GM21717 (cell line): Measurements from ENCODE around the gene VAMP5.
"Not testable (repeated sequence)": the region's sequence is repeated elsewhere in the genome, so short reads cannot be mapped to it uniquely, and the experiment has no call there.

Experiments
- ATAC-seq: cut with Tn5 transposase; IDR thresholded peaks from one replicate; pipeline ENCODE4 v1.9.1; 2021; ENCODE audit warnings: mild to moderate bottlenecking, moderate library complexity; ENCODE audit not compliant: unreplicated experiment

The VAMP5 gene

GRCh38 chr2:85600235-85600575 lies 16.0 kb downstream of the VAMP5 start:
- no peak for ATAC-seq

- no peak for ATAC-seq
Measured at GRCh38 chr2:85600951-85601770, 16.9 kb downstream of the VAMP5 start.

- ATAC-seq, result peak; percentile 24
Measured at GRCh38 chr2:85601771-85602475, 17.7 kb downstream of the VAMP5 start.

- ATAC-seq, result peak; percentile 92
Measured at GRCh38 chr2:85602476-85603234, 18.4 kb downstream of the VAMP5 start, which contains the start of gene TMEM150A. TMEM150A (minus strand) TSS chr2:85602698; CDS start chr2:85601948, 750 bp downstream.

GRCh38 chr2:85604133-85604444 lies 19.9 kb downstream of the VAMP5 start:
- not testable (repeated sequence) for ATAC-seq

- no peak for ATAC-seq
Measured at GRCh38 chr2:85604568-85605339, 20.5 kb downstream of the VAMP5 start.

- ATAC-seq, result no peak
Measured at GRCh38 chr2:85605406-85606115, 21.3 kb downstream of the VAMP5 start.

GRCh38 chr2:85606116-85606455 lies 21.9 kb downstream of the VAMP5 start:
- no peak for ATAC-seq

GRCh38 chr2:85607268-85608215 lies 23.3 kb downstream of the VAMP5 start:
- no peak for ATAC-seq

- no peak for ATAC-seq
Measured at GRCh38 chr2:85611217-85611704, 27.0 kb downstream of the VAMP5 start.

- ATAC-seq, result peak; percentile 79
Measured at GRCh38 chr2:85611705-85612587, 27.7 kb downstream of the VAMP5 start, which contains the start of gene C2orf68. C2orf68 (minus strand) TSS chr2:85612066; CDS start chr2:85611984, 82 bp downstream.

- ATAC-seq, result no peak
Measured at GRCh38 chr2:85613717-85614515, 29.7 kb downstream of the VAMP5 start.

GRCh38 chr2:85614757-85615156 lies 30.5 kb downstream of the VAMP5 start:
- ATAC-seq, result not testable (repeated sequence)

GRCh38 chr2:85615413-85615728 lies 31.1 kb downstream of the VAMP5 start:
- ATAC-seq, result no peak

GRCh38 chr2:85617723-85618122 lies 33.5 kb downstream of the VAMP5 start:
- not testable (repeated sequence) for ATAC-seq

GRCh38 chr2:85619617-85620016 lies 35.4 kb downstream of the VAMP5 start:
- ATAC-seq, result no peak

- no peak for ATAC-seq
Measured at GRCh38 chr2:85621338-85621737, 37.1 kb downstream of the VAMP5 start.
